Skeletal muscle satellite cell (primary cell): ENCODE results near the gene ECM2.

Experiments
- H3K27me3 ChIP-seq: 2 replicates; pipeline ENCODE4 v1.7.0; 2013; ENCODE audit warnings: low read length; ENCODE audit not compliant: control insufficient read depth, insufficient read depth
- H3K36me3 ChIP-seq: 2 replicates; pipeline ENCODE4 v1.7.0; 2013; ENCODE audit warnings: mild to moderate bottlenecking, control low read depth, low read length; ENCODE audit not compliant: insufficient read depth
- H3K4me1 ChIP-seq: 2 replicates; pipeline ENCODE4 v1.7.0; 2013; ENCODE audit warnings: low read length; ENCODE audit not compliant: control insufficient read depth, insufficient read depth
- H3K4me2 ChIP-seq: 2 replicates; pipeline ENCODE4 v1.7.0; 2013; ENCODE audit warnings: mild to moderate bottlenecking, low read length
- H3K4me3 ChIP-seq: 2 replicates; pipeline ENCODE4 v1.7.0; 2013; ENCODE audit warnings: low read length
- H3K9ac ChIP-seq: 2 replicates; pipeline ENCODE4 v1.7.0; 2013; ENCODE audit warnings: mild to moderate bottlenecking, low read depth, low read length, moderate library complexity
- H3K9me3 ChIP-seq: replicated peaks from 2 replicates; pipeline ENCODE4 v1.7.0; 2013; ENCODE audit warnings: mild to moderate bottlenecking, control low read depth, low read length

The ECM2 gene

DNA sequence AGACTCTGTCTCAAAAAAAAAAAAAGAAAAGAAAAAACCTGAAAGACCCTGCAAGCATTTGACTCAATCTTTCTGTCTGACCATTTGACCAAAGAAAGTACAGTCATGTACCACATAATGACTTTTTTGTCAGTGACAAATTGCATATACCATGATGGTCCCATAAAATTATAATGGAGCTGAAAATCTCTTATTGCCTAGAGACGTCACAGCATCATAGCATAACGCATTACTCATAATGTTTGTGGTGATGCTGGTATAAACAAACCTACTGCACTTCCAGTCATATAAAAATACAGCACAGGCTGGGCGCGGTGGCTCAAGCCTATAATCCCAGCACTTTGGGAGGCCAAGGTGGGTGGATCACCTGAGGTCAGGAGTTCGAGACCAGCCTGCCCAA is 10.5 kb downstream of the ECM2 start:
- no peaks in the 10 kb centered on the region for H3K9me3 ChIP-seq
- H3K36me3 ChIP-seq = no peaks in the 10 kb centered on the region
- no peak overlapping the region for H3K4me2 ChIP-seq
- no peak overlapping the region for H3K4me3 ChIP-seq
- H3K27me3 ChIP-seq = no peaks in the 10 kb centered on the region
- no peaks in the 10 kb centered on the region for H3K4me1 ChIP-seq
- H3K9ac ChIP-seq = no peak overlapping the region

DNA sequence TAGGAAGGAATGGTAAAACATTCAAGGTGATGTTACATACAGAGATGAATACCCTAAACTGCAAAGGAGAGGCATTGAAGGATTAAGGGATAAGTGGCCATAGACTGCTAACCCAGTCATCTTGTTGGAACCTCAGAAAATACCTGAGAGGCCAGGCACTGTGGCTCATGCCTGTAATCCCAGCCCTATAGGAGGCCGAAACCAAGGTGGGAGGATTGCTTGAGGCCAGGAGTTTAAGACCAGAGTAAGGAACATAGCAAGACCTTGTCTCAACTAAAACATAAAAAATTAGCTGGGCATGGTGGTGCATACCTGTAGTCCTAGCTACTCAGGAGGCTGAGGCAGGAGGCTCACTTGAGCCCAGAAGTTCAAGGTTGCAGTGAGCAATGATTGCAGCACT is 10.9 kb downstream of the ECM2 start:
- Histone ChIP-seq H3K4me2 (no peak overlapping the region), H3K36me3 (no peaks in the 10 kb centered on the region), H3K9ac (no peak overlapping the region), H3K27me3 (no peaks in the 10 kb centered on the region), H3K9me3 (no peaks in the 10 kb centered on the region), H3K4me3 (no peak overlapping the region), H3K4me1 (no peaks in the 10 kb centered on the region)

GRCh38 chr9:92522983-92523970 is 12.5 kb downstream of the ECM2 start:
- H3K36me3 ChIP-seq = no peaks in the 10 kb centered on the region
- no peaks in the 10 kb centered on the region for H3K9me3 ChIP-seq
- H3K4me2 ChIP-seq = no peak overlapping the region
- H3K27me3 ChIP-seq = no peaks in the 10 kb centered on the region
- H3K9ac ChIP-seq = no peak overlapping the region
- no peaks in the 10 kb centered on the region for H3K4me1 ChIP-seq
- no peak overlapping the region for H3K4me3 ChIP-seq

GRCh38 chr9:92520837-92521236 is 15.0 kb downstream of the ECM2 start:
- H3K36me3 ChIP-seq = no peaks in the 10 kb centered on the region
- H3K9ac ChIP-seq = no peak overlapping the region
- H3K27me3 ChIP-seq = no peaks in the 10 kb centered on the region
- H3K4me1 ChIP-seq = no peaks in the 10 kb centered on the region
- H3K4me2 ChIP-seq = no peak overlapping the region
- no peak overlapping the region for H3K4me3 ChIP-seq
- no peaks in the 10 kb centered on the region for H3K9me3 ChIP-seq

- H3K27me3 ChIP-seq = no peaks in the 10 kb centered on the region
- no peak overlapping the region for H3K4me3 ChIP-seq
- H3K4me1 ChIP-seq = no peaks in the 10 kb centered on the region
- H3K4me2 ChIP-seq = no peak overlapping the region
- H3K9ac ChIP-seq = no peak overlapping the region
- no peaks in the 10 kb centered on the region for H3K9me3 ChIP-seq
- no peaks in the 10 kb centered on the region for H3K36me3 ChIP-seq
These were observed 17.6 kb downstream of the ECM2 start for GRCh38 chr9:92518199-92518598.

DNA sequence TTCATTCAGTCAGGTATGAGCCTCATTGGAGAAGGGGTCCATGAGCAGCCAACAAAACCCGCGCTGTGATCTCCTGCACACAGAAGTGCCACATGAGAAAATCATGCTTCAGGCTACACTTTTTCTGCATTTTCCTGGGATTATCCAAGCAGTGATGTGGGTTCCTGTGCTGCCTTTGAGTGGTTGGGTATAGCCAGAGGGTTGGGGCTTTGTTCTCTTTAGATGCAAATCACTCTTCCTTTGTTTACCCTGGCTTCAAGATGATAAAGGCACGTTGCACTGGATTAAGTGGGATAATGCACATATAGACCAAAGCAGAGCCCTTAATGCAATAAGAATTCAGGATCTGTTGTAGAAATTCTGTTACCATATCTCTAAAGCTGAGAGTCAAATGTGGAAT is 18.7 kb downstream of the ECM2 start:
- Histone ChIP-seq H3K4me2 (no peak overlapping the region), H3K36me3 (no peaks in the 10 kb centered on the region), H3K9ac (no peak overlapping the region), H3K9me3 (no peaks in the 10 kb centered on the region), H3K4me3 (no peak overlapping the region), H3K4me1 (no peaks in the 10 kb centered on the region), H3K27me3 (no peaks in the 10 kb centered on the region)

GRCh38 chr9:92516521-92516920 is 19.3 kb downstream of the ECM2 start:
- H3K9me3 ChIP-seq = no peaks in the 10 kb centered on the region
- no peak overlapping the region for H3K4me3 ChIP-seq
- H3K4me1 ChIP-seq = no peaks in the 10 kb centered on the region
- no peaks in the 10 kb centered on the region for H3K36me3 ChIP-seq
- H3K4me2 ChIP-seq = no peak overlapping the region
- H3K9ac ChIP-seq = no peak overlapping the region
- H3K27me3 ChIP-seq = no peaks in the 10 kb centered on the region

DNA sequence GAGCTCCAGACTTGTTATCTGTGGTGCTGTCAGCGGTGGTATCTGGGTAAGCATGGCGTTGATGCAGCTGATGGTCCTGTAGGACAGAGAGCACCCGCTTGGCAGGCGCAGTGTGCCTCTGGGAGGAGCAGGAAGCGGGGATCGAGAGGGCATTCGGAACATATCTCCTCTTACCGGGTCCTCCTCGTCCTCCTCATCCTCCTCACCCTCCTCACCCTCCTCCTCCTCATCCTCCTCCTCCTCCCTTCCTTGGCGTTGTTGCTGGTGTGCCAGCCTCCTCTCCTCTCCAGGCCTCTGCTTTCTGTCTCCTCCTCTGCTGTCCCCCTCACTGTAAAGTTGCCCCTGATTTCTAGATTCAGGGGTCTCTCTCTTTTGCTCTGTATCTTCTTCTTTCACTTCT is 21.2 kb downstream of the ECM2 start:
- Histone ChIP-seq H3K4me3 (no peak overlapping the region), H3K27me3 (no peaks in the 10 kb centered on the region), H3K4me1 (no peaks in the 10 kb centered on the region), H3K9me3 (no peaks in the 10 kb centered on the region), H3K36me3 (no peaks in the 10 kb centered on the region), H3K4me2 (no peak overlapping the region), H3K9ac (no peak overlapping the region)

- no peak overlapping the region for H3K4me2 ChIP-seq
- no peaks in the 10 kb centered on the region for H3K4me1 ChIP-seq
- H3K9ac ChIP-seq = no peak overlapping the region
- H3K27me3 ChIP-seq = no peaks in the 10 kb centered on the region
- H3K36me3 ChIP-seq = no peaks in the 10 kb centered on the region
- no peaks in the 10 kb centered on the region for H3K9me3 ChIP-seq
- no peak overlapping the region for H3K4me3 ChIP-seq
These were observed 22.4 kb downstream of the ECM2 start for GRCh38 chr9:92513349-92513748.

DNA sequence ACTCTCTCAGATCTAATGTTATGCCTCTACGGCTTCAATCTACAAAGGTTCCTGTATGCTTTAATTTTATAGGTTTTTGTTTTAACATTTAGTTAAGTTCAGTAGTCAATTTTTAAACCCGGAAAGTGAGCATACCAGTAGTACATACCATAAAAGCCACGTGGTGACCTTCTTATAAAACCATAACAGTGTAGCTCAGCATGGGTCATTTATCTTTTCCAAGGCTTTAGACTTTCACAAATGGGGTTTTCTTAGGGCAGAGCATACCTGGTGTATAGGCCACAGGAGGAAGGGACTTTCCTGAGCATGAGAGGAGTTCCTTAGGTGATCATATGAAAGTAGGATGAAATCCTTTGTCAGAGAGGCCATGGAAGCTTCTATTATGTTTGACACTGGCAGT is 23.2 kb downstream of the ECM2 start:
- Histone ChIP-seq H3K36me3 (no peaks in the 10 kb centered on the region), H3K9me3 (no peaks in the 10 kb centered on the region), H3K9ac (no peak overlapping the region), H3K4me2 (no peak overlapping the region), H3K4me3 (no peak overlapping the region), H3K27me3 (no peaks in the 10 kb centered on the region), H3K4me1 (peaks cover 7% of the 10 kb centered on the region)

DNA sequence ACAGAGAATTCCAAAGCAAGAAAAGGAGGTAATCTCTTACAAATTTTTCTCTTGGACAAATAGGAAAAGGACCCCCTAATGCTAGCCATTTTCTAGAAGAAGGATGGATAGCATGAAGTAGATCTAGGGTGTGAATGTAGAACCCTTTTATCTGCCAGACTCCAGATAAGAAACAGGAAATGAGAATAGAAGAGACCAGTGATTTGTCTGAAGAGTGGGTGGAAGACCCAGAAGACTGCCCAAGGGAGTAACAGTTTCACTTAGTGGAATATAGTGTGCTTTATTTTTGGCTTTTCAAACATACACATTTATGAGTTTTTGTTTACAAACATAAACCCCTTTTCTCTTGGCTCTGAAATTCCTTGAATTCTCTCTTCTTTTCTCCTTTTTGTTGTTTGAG is 25.0 kb downstream of the ECM2 start:
- Histone ChIP-seq H3K9me3 (no peaks in the 10 kb centered on the region), H3K4me1 (peaks cover 25% of the 10 kb centered on the region), H3K4me2 (no peak overlapping the region), H3K36me3 (no peaks in the 10 kb centered on the region), H3K27me3 (no peaks in the 10 kb centered on the region), H3K4me3 (no peak overlapping the region), H3K9ac (no peak overlapping the region)

- no peak overlapping the region for H3K4me3 ChIP-seq
- peaks cover 38% of the 10 kb centered on the region for H3K4me1 ChIP-seq
- no peaks in the 10 kb centered on the region for H3K36me3 ChIP-seq
- H3K9me3 ChIP-seq = no peaks in the 10 kb centered on the region
- H3K9ac ChIP-seq = no peak overlapping the region
- no peaks in the 10 kb centered on the region for H3K27me3 ChIP-seq
- H3K4me2 ChIP-seq = no peak overlapping the region
These were observed 26.7 kb downstream of the ECM2 start for GRCh38 chr9:92509050-92509449.
